ENCODE measurements around the gene TMEM201.

Gene TMEM201

DNA sequence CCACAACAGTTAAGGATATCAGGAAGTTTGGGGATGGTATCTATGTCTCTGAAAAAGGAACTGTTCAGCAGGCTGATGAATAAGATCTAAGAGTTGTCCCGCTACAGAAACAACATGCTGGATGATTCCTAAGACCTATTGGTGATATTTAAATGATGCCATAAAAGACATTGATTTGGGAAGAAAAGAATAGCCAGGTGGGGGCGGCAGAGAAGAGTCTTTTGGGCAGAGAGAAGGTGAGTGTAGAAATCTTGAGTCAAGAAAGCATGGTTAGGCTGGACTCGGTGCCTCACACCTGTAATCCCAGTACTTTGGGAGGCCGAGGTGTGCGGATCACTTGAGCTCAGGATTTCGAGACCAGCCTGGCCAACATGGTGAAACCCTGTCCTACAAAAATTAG is 11.8 kb upstream of the TMEM201 start:
- peaks cover 12 to 26% of the 10 kb centered on the region in 2 donors for H3K36me3 ChIP-seq (ENCODE audit: control insufficient read depth in 2 of 2, insufficient read depth in 2 of 2, low read length in 2 of 2)
- H3K4me1 ChIP-seq (ENCODE audit: control insufficient read depth in 2 of 2, insufficient read depth in 2 of 2, low read length in 2 of 2) = no peaks in the 10 kb centered on the region
- H3K27me3 ChIP-seq (ENCODE audit: control insufficient read depth in 2 of 2, insufficient read depth in 2 of 2, low read length in 2 of 2) = no peaks in the 10 kb centered on the region
- H3K9me3 ChIP-seq (ENCODE audit: control insufficient read depth in 2 of 2, low read length in 2 of 2) = no peaks in the 10 kb centered on the region
- no peak overlapping the region for H3K9ac ChIP-seq (ENCODE audit: low read depth in 1 of 2, low read length in 2 of 2)
- no peak overlapping the region for H3K4me3 ChIP-seq (ENCODE audit: low read length in 2 of 2)
- H3K27ac ChIP-seq (ENCODE audit: low read depth in 2 of 2, low read length in 2 of 2) = no peak overlapping the region

DNA sequence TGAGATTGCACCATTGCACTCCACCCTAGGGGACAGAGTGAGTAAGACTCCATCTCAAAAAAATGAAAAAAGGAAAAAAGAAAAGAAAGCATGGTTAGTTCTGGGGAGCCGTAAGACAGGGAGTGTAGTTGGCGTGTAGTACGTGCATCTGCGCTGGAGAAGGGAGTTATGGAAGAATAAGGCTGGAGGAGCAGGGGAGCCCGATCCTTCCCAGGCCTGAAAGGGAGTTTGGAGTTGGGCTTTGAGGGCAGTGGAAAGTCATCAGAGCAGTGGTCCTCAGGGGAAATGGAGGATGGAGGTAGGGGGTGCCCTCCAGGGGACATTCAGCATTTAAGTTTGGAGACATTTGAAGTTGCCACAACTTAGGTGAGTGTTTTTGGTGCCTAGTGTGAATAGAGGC is 11.3 kb upstream of the TMEM201 start:
- no peaks in the 10 kb centered on the region for H3K9me3 ChIP-seq (ENCODE audit: control insufficient read depth in 2 of 2, low read length in 2 of 2)
- no peak overlapping the region for H3K9ac ChIP-seq (ENCODE audit: low read depth in 1 of 2, low read length in 2 of 2)
- no peak overlapping the region for H3K4me3 ChIP-seq (ENCODE audit: low read length in 2 of 2)
- no peak overlapping the region for H3K27ac ChIP-seq (ENCODE audit: low read depth in 2 of 2, low read length in 2 of 2)
- H3K36me3 ChIP-seq (ENCODE audit: control insufficient read depth in 2 of 2, insufficient read depth in 2 of 2, low read length in 2 of 2) = peaks cover 12 to 26% of the 10 kb centered on the region in 2 donors
- no peaks in the 10 kb centered on the region for H3K27me3 ChIP-seq (ENCODE audit: control insufficient read depth in 2 of 2, insufficient read depth in 2 of 2, low read length in 2 of 2)
- H3K4me1 ChIP-seq (ENCODE audit: control insufficient read depth in 2 of 2, insufficient read depth in 2 of 2, low read length in 2 of 2) = no peaks in the 10 kb centered on the region

DNA sequence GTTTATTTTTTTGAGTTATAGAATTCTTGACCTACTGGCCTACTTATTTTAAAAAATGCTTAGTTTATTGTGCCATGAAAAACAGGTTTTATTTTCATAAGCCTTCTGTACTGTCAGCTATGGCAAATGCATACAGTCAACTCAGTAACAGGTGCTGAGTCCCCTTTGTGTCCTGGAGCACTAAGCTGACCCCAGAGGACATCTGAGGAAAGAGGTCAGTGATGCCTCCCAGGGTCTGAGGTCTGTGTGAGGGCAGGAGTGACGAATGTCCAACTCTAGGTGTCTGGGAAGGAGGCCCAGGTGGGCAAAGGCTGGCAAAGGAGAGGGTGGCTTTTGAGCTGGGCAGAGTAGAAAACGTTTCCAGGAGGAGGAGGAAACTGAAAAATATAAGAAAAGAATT is 7.8 kb upstream of the TMEM201 start:
- Histone ChIP-seq H3K27ac (ENCODE audit: low read depth in 2 of 2, low read length in 2 of 2) (no peak overlapping the region), H3K27me3 (ENCODE audit: control insufficient read depth in 2 of 2, insufficient read depth in 2 of 2, low read length in 2 of 2) (no peaks in the 10 kb centered on the region), H3K9me3 (ENCODE audit: control insufficient read depth in 2 of 2, low read length in 2 of 2) (no peaks in the 10 kb centered on the region), H3K9ac (ENCODE audit: low read depth in 1 of 2, low read length in 2 of 2) (no peak overlapping the region), H3K36me3 (ENCODE audit: control insufficient read depth in 2 of 2, insufficient read depth in 2 of 2, low read length in 2 of 2) (peaks cover 12 to 21% of the 10 kb centered on the region in 2 donors), H3K4me1 (ENCODE audit: control insufficient read depth in 2 of 2, insufficient read depth in 2 of 2, low read length in 2 of 2) (no peaks in the 10 kb centered on the region), H3K4me3 (ENCODE audit: low read length in 2 of 2) (no peak overlapping the region)

DNA sequence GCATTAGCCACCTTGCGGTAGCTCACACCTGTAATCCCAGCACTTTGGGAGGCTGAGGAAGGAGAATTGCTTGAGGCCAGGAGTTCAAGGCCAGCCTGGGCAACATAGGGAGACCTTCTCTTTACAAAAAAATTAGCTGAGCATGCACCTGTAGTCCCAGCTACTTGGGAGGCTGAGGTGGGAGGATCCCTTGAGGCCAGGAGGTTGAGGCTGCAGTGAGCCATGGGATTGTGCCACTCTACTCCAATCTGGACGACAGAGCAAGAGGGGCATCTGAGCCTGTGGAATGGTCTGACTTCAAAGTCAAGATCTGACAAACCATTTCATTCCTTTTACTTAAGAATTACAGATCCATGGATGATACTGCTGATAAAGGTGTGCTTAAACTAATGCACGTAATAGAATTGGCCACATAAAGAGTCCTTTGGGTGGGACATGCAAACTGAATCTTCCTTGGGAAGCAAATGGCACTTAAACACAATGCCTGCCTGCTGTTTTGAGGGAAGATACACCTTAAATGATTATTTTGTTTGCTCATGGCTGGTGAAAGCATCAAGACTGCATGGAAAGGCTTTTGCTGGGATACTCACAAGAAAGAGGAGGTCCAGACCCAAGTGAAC is 2.5 kb upstream of the TMEM201 start:
- no peak overlapping the region for H3K9ac ChIP-seq (ENCODE audit: low read depth in 1 of 2, low read length in 2 of 2)
- no peak overlapping the region for H3K4me3 ChIP-seq (ENCODE audit: low read length in 2 of 2)
- no peaks in the 10 kb centered on the region for H3K27me3 ChIP-seq (ENCODE audit: control insufficient read depth in 2 of 2, insufficient read depth in 2 of 2, low read length in 2 of 2)
- H3K9me3 ChIP-seq (ENCODE audit: control insufficient read depth in 2 of 2, low read length in 2 of 2) = no peaks in the 10 kb centered on the region
- H3K36me3 ChIP-seq (ENCODE audit: control insufficient read depth in 2 of 2, insufficient read depth in 2 of 2, low read length in 2 of 2) = peaks cover 1 to 4% of the 10 kb centered on the region in 2 donors
- no peak overlapping the region for H3K27ac ChIP-seq (ENCODE audit: low read depth in 2 of 2, low read length in 2 of 2)
- peaks cover 7 to 9% of the 10 kb centered on the region in 2 donors for H3K4me1 ChIP-seq (ENCODE audit: control insufficient read depth in 2 of 2, insufficient read depth in 2 of 2, low read length in 2 of 2)

- Histone ChIP-seq H3K4me1 (ENCODE audit: control insufficient read depth in 2 of 2, insufficient read depth in 2 of 2, low read length in 2 of 2) (peaks cover 11 to 20% of the 10 kb centered on the region in 2 donors), H3K9me3 (ENCODE audit: control insufficient read depth in 2 of 2, low read length in 2 of 2) (no peaks in the 10 kb centered on the region), H3K4me3 (ENCODE audit: low read length in 2 of 2) (peak overlapping the region; percentile 69 to 70), H3K36me3 (ENCODE audit: control insufficient read depth in 2 of 2, insufficient read depth in 2 of 2, low read length in 2 of 2) (no peaks in the 10 kb centered on the region), H3K27ac (ENCODE audit: low read depth in 2 of 2, low read length in 2 of 2) (peak overlapping the region in 1 of 2 donors; percentile 1), H3K27me3 (ENCODE audit: control insufficient read depth in 2 of 2, insufficient read depth in 2 of 2, low read length in 2 of 2) (no peaks in the 10 kb centered on the region), H3K9ac (ENCODE audit: low read depth in 1 of 2, low read length in 2 of 2) (peak overlapping the region; percentile 26 to 67)
These were observed 520 bp downstream of the TMEM201 start for GRCh38 chr1:9589144-9589718.

DNA sequence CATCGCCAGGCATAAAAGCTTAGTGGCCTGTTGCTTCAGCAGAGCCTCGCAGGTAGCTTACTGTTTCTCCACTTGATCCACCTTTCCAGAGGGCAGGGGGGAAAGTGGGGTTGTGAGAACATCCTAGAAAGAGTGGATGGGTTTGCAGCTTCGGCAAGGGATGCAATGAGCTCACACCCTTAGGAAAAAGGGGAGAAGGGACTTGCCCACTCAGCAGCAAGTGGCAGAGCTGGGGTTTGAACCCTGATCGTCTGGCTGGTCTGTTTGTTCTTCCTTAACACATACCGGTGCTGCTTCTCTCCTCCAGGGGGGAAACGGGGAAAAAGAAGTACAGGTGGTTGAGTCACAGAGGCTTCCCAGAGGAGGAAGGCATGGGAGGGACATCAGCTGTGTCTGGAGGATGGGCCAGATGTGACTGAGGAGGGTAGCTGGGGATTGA is 1.0 kb downstream of the TMEM201 start:
- peak overlapping the region; percentile 69 to 70 for H3K4me3 ChIP-seq (ENCODE audit: low read length in 2 of 2)
- H3K9me3 ChIP-seq (ENCODE audit: control insufficient read depth in 2 of 2, low read length in 2 of 2) = no peaks in the 10 kb centered on the region
- H3K9ac ChIP-seq (ENCODE audit: low read depth in 1 of 2, low read length in 2 of 2) = peak overlapping the region; percentile 26 to 67
- no peaks in the 10 kb centered on the region for H3K27me3 ChIP-seq (ENCODE audit: control insufficient read depth in 2 of 2, insufficient read depth in 2 of 2, low read length in 2 of 2)
- peaks cover 11 to 20% of the 10 kb centered on the region in 2 donors for H3K4me1 ChIP-seq (ENCODE audit: control insufficient read depth in 2 of 2, insufficient read depth in 2 of 2, low read length in 2 of 2)
- H3K27ac ChIP-seq (ENCODE audit: low read depth in 2 of 2, low read length in 2 of 2) = no peak overlapping the region
- H3K36me3 ChIP-seq (ENCODE audit: control insufficient read depth in 2 of 2, insufficient read depth in 2 of 2, low read length in 2 of 2) = no peaks in the 10 kb centered on the region

DNA sequence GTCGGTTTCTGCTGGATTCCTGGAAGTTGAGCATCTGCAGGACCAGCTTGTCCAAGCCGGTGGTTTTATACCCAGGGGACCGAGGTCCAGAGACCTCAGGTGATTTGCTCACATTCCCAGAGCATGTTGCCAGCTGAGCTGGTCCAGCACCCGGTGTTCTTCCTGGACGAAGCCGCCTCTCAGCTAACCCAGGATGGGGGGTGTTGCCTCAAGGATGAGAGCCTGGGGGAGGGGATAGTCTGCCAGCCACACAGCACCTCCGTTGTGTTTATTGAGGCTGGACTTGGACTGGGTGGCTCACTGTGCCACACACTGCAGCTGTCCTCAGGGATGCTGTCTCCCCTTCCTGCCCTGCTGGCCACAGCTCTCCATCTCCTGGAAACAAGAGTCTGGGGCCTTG is 1.5 kb downstream of the TMEM201 start:
- Histone ChIP-seq H3K36me3 (ENCODE audit: control insufficient read depth in 2 of 2, insufficient read depth in 2 of 2, low read length in 2 of 2) (no peaks in the 10 kb centered on the region), H3K4me1 (ENCODE audit: control insufficient read depth in 2 of 2, insufficient read depth in 2 of 2, low read length in 2 of 2) (peaks cover 11 to 20% of the 10 kb centered on the region in 2 donors), H3K9ac (ENCODE audit: low read depth in 1 of 2, low read length in 2 of 2) (peak overlapping the region in 1 of 2 donors; percentile 5), H3K27me3 (ENCODE audit: control insufficient read depth in 2 of 2, insufficient read depth in 2 of 2, low read length in 2 of 2) (no peaks in the 10 kb centered on the region), H3K9me3 (ENCODE audit: control insufficient read depth in 2 of 2, low read length in 2 of 2) (no peaks in the 10 kb centered on the region), H3K4me3 (ENCODE audit: low read length in 2 of 2) (no peak overlapping the region), H3K27ac (ENCODE audit: low read depth in 2 of 2, low read length in 2 of 2) (no peak overlapping the region)

DNA sequence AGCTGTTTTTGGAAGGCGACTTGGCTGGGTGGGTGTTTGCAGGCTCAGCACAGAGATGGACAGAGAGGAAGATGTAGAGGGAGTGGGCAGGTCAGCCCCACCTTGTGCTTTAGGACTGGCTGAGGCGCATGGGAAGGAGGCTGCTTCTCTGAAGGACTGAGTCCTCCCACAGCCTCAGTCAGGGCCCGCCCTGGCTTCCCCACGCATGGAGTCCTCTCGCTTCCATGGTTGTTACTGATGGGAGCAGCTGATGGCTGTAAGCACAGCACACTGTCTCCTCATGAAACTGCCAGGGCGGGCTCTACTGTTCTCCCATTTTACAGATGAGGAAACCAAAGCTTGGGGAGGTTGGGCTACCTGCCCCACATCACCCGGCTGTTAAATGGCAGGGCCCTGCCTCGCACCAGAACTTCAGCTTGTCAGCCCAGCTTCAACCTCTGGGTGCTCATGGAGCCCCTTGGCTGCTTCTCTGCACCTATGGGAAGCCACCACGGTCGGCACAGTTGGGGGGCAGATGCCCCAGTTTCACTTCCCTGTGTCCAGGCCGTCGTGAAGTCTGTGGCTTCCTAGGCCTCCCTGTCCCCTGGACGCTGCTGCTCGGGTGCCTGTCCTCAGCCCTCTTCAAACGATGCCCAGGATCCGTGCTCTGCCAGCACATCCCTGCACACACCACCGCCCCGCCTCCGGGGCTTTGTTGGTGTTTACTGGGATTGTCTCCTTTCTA is 2.4 kb downstream of the TMEM201 start:
- peaks cover 11 to 20% of the 10 kb centered on the region in 2 donors for H3K4me1 ChIP-seq (ENCODE audit: control insufficient read depth in 2 of 2, insufficient read depth in 2 of 2, low read length in 2 of 2)
- H3K4me3 ChIP-seq (ENCODE audit: low read length in 2 of 2) = no peak overlapping the region
- H3K27ac ChIP-seq (ENCODE audit: low read depth in 2 of 2, low read length in 2 of 2) = no peak overlapping the region
- H3K36me3 ChIP-seq (ENCODE audit: control insufficient read depth in 2 of 2, insufficient read depth in 2 of 2, low read length in 2 of 2) = no peaks in the 10 kb centered on the region
- H3K9me3 ChIP-seq (ENCODE audit: control insufficient read depth in 2 of 2, low read length in 2 of 2) = no peaks in the 10 kb centered on the region
- no peak overlapping the region for H3K9ac ChIP-seq (ENCODE audit: low read depth in 1 of 2, low read length in 2 of 2)
- H3K27me3 ChIP-seq (ENCODE audit: control insufficient read depth in 2 of 2, insufficient read depth in 2 of 2, low read length in 2 of 2) = no peaks in the 10 kb centered on the region

DNA sequence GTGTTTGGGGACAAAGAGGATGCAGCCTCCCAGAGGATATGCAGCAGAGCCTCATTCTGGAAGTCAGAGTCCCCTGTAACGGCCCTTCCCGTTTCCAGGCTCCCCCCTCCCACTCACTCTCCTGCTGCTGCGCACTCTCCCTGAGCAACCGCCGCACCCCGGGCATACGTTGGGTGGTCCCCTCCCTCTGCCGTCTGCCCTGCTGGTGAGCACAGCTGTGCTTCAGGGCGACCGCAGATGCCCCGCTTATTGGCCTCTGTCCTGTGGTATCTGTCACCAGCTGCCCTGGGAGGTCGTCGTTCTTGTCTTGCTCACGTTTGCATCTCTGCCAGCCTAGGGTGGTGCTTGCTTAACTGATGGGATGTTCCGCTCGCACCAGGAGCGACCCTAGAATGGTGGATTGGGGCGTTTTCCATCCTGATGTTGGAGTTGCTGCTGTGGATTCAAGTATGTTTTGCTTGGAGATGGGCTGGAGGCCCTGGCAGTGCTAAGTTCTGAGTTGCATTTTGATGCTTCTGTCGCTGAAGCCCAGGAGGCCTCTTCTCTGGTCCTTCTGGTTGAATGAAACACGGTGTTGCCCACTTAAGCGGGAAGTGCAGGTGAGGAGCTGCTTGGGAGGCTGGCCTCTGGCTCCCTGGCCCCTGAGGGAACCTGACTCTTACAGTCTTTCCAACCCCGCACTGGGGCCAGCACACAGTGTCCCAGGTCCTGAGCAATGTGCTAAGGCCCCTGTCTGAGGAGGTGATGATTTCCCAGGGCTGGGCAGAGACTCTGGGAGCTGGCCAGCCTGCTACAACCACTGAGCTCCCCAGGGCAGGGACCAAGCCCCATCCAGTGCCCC is 3.2 kb downstream of the TMEM201 start:
- Histone ChIP-seq H3K4me1 (ENCODE audit: control insufficient read depth in 2 of 2, insufficient read depth in 2 of 2, low read length in 2 of 2) (peaks cover 11 to 20% of the 10 kb centered on the region in 2 donors), H3K9me3 (ENCODE audit: control insufficient read depth in 2 of 2, low read length in 2 of 2) (no peaks in the 10 kb centered on the region), H3K27ac (ENCODE audit: low read depth in 2 of 2, low read length in 2 of 2) (no peak overlapping the region), H3K9ac (ENCODE audit: low read depth in 1 of 2, low read length in 2 of 2) (no peak overlapping the region), H3K4me3 (ENCODE audit: low read length in 2 of 2) (no peak overlapping the region), H3K36me3 (ENCODE audit: control insufficient read depth in 2 of 2, insufficient read depth in 2 of 2, low read length in 2 of 2) (no peaks in the 10 kb centered on the region), H3K27me3 (ENCODE audit: control insufficient read depth in 2 of 2, insufficient read depth in 2 of 2, low read length in 2 of 2) (no peaks in the 10 kb centered on the region)
